ENCODE data around the gene CADM1. TPM values are rescaled to one million over a fixed set of nuclear protein-coding genes. Genes with fewer than 3 reads are reported as not detected.

Gene CADM1
- total RNA-seq, 1 donor, result 86.5 TPM

GRCh38 chr11:115361025-115361424 is 143.2 kb downstream of the CADM1 start:
- no peak overlapping the region for H3K4me2 ChIP-seq (ENCODE audit: insufficient read depth, low read length)
- H3K27me3 ChIP-seq (ENCODE audit: insufficient read depth, low read length), result no peaks in the 10 kb centered on the region
- H3K4me1 ChIP-seq (ENCODE audit: insufficient read depth, low read length), result no peaks in the 10 kb centered on the region
- no peak overlapping the region for H3K27ac ChIP-seq (ENCODE audit: low read depth, low read length)
- no peak for TF ChIP-seq CTCF (IDR thresholded peaks at IDR 0.05; ENCODE audit: extremely low read depth, low read depth, low read length)
- H3K36me3 ChIP-seq (ENCODE audit: insufficient read depth, low read length), result no peaks in the 10 kb centered on the region
- DNase-seq (ENCODE audit: insufficient read length, low spot score, missing footprints), result no peak
- no peak overlapping the region for H3K4me3 ChIP-seq (ENCODE audit: insufficient read depth, low read length)
- H2AFZ ChIP-seq (ENCODE audit: low read length), result no peak overlapping the region
- H3K9me3 ChIP-seq (ENCODE audit: low read depth, low read length), result no peaks in the 10 kb centered on the region
- no peaks in the 10 kb centered on the region for H3K79me2 ChIP-seq (ENCODE audit: insufficient read depth, low read length)
- H4K20me1 ChIP-seq (ENCODE audit: insufficient read depth, low read length), result no peaks in the 10 kb centered on the region

GRCh38 chr11:115360186-115360824 is 143.9 kb downstream of the CADM1 start:
- no peak for DNase-seq (ENCODE audit: insufficient read length, low spot score, missing footprints)
- no peak for TF ChIP-seq CTCF (IDR thresholded peaks at IDR 0.05; ENCODE audit: extremely low read depth, low read depth, low read length)
- no peaks in the 10 kb centered on the region for H3K27me3 ChIP-seq (ENCODE audit: insufficient read depth, low read length)
- no peaks in the 10 kb centered on the region for H3K36me3 ChIP-seq (ENCODE audit: insufficient read depth, low read length)
- no peaks in the 10 kb centered on the region for H3K9me3 ChIP-seq (ENCODE audit: low read depth, low read length)
- H3K27ac ChIP-seq (ENCODE audit: low read depth, low read length), result no peak overlapping the region
- no peaks in the 10 kb centered on the region for H3K79me2 ChIP-seq (ENCODE audit: insufficient read depth, low read length)
- H3K4me3 ChIP-seq (ENCODE audit: insufficient read depth, low read length), result no peak overlapping the region
- no peaks in the 10 kb centered on the region for H4K20me1 ChIP-seq (ENCODE audit: insufficient read depth, low read length)
- no peak overlapping the region for H3K4me2 ChIP-seq (ENCODE audit: insufficient read depth, low read length)
- no peaks in the 10 kb centered on the region for H3K4me1 ChIP-seq (ENCODE audit: insufficient read depth, low read length)
- no peak overlapping the region for H2AFZ ChIP-seq (ENCODE audit: low read length)

- Histone ChIP-seq H3K36me3 (ENCODE audit: insufficient read depth, low read length) (no peaks in the 10 kb centered on the region), H2AFZ (ENCODE audit: low read length) (no peak overlapping the region), H3K4me1 (ENCODE audit: insufficient read depth, low read length) (no peaks in the 10 kb centered on the region), H3K27ac (ENCODE audit: low read depth, low read length) (no peak overlapping the region), H3K79me2 (ENCODE audit: insufficient read depth, low read length) (no peaks in the 10 kb centered on the region), H3K9me3 (ENCODE audit: low read depth, low read length) (no peaks in the 10 kb centered on the region), H3K4me2 (ENCODE audit: insufficient read depth, low read length) (no peak overlapping the region), H4K20me1 (ENCODE audit: insufficient read depth, low read length) (no peaks in the 10 kb centered on the region), H3K27me3 (ENCODE audit: insufficient read depth, low read length) (no peaks in the 10 kb centered on the region), H3K4me3 (ENCODE audit: insufficient read depth, low read length) (no peak overlapping the region)
- no peak for TF ChIP-seq CTCF (IDR thresholded peaks at IDR 0.05; ENCODE audit: extremely low read depth, low read depth, low read length)
- DNase-seq (ENCODE audit: insufficient read length, low spot score, missing footprints), result no peak
Measured at GRCh38 chr11:115357066-115357465, 147.1 kb downstream of the CADM1 start.

GRCh38 chr11:115352805-115353485 is 151.3 kb downstream of the CADM1 start:
- Histone ChIP-seq H3K27me3 (ENCODE audit: insufficient read depth, low read length) (no peaks in the 10 kb centered on the region), H3K27ac (ENCODE audit: low read depth, low read length) (no peak overlapping the region), H3K4me3 (ENCODE audit: insufficient read depth, low read length) (no peak overlapping the region), H3K4me2 (ENCODE audit: insufficient read depth, low read length) (no peak overlapping the region), H2AFZ (ENCODE audit: low read length) (no peak overlapping the region), H3K79me2 (ENCODE audit: insufficient read depth, low read length) (no peaks in the 10 kb centered on the region), H3K9me3 (ENCODE audit: low read depth, low read length) (no peaks in the 10 kb centered on the region), H4K20me1 (ENCODE audit: insufficient read depth, low read length) (no peaks in the 10 kb centered on the region), H3K36me3 (ENCODE audit: insufficient read depth, low read length) (no peaks in the 10 kb centered on the region), H3K4me1 (ENCODE audit: insufficient read depth, low read length) (no peaks in the 10 kb centered on the region)
- no peak for DNase-seq (ENCODE audit: insufficient read length, low spot score, missing footprints)
- no peak for TF ChIP-seq CTCF (IDR thresholded peaks at IDR 0.05; ENCODE audit: extremely low read depth, low read depth, low read length)

Measured in osteoblast (primary cell).